Measurements from ENCODE around the gene FOXJ2.
"Not testable (repeated sequence)": the region's sequence is repeated elsewhere in the genome, so short reads cannot be mapped to it uniquely, and the experiment has no call there.

FOXJ2 gene

DNA sequence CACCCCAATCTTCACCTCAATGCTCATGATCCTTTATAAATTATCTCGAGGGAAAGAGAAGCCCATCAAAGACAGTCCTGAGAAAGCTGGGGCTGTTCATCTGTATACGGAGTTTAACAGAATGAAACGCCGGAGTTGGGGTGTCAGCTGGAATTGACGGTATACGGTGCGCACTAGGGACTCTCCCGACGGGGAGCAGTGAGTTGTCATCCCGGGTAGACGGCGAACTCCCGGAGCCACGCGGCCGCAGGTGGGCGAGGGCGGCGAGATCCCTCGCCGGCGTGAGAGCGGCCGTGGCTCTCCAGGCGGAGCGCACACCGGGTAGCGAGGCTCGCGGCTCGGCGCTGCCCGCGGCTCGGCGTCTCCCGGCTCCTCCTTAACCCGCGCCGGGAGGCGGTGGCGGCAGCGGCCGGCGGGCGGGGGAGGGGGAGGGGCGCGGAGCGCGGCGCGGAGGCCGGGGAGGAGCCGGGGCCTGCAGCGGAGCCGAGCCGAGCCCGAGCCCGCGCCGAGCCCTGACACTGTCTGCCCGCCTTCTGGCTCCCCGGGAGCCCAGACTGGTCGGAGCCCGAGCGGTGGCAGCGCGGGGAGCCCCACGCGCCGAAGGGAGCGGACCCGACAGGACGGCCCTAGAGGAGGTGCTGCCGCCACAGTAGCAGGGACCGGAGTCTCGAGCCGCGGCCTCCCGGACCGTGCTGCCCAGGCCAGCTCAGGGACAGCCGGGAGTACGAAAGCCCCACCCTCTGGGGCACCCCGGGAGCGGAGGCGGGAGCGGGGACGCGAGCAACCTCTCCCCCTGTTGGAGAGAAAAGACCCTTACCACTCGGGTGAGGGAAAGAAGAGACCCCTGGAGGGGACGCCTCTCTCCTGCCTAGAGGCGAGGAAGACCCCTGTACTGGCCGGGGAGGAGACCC lies at the start of gene FOXJ2:
FOXJ2 (plus strand) TSS at position 475 of the 911 bp plus-strand sequence. CDS start 7,117 bp downstream, outside the sequence.
- peak; percentile 81 for DNase-seq

GRCh38 chr12:7983019-7983418 lies 49.5 kb upstream of the FOXJ2 start:
- DNase-seq = not testable (repeated sequence)

GRCh38 chr12:7983460-7983859 lies 49.1 kb upstream of the FOXJ2 start:
- not testable (repeated sequence) for DNase-seq

- no peak for DNase-seq
Observed at GRCh38 chr12:7984900-7985299, 47.6 kb upstream of the FOXJ2 start.

- DNase-seq = no peak
Observed at GRCh38 chr12:7985802-7986418, 46.6 kb upstream of the FOXJ2 start.

DNA sequence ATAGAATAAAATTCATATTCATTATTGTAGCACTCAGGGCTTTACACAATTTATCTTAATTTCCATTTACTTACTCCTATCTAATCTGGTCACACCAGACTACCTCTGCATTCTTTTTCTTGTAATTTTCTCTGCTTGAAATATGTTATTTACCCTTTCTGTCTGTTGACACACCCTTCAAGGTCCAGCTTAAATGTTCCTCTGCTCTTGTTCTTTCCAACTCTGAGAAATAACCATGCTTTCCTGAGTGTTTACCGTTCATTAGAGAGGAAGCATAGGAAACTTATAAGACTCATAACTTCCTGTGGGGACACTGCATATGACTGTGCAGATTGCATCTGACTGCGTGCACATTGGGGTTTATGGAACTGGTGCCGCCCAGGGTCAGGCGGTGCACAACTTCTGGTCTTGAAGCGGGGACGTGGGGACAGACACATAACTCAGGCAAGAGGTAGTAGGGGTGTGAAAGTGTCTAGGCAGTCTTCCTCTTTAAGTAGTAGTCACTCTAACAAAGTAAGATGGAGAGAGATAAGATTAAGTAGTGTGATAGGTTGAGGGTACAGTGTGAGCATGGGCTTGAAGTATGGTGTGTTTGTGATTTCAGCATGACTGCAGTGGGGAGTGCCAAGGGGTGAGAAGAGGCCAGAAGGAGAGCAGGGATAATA lies 42.6 kb upstream of the FOXJ2 start:
- DNase-seq = peak; percentile 70 to 73

- DNase-seq = no peak
Observed at GRCh38 chr12:7991535-7991934, 41.0 kb upstream of the FOXJ2 start.

GRCh38 chr12:7994731-7995205 lies 37.7 kb upstream of the FOXJ2 start:
- DNase-seq = no peak

- peak; percentile 84 to 85 for DNase-seq
Observed at GRCh38 chr12:7995266-7995963, 37.1 kb upstream of the FOXJ2 start.

GRCh38 chr12:8000827-8001226 lies 31.7 kb upstream of the FOXJ2 start:
- not testable (repeated sequence) for DNase-seq

DNA sequence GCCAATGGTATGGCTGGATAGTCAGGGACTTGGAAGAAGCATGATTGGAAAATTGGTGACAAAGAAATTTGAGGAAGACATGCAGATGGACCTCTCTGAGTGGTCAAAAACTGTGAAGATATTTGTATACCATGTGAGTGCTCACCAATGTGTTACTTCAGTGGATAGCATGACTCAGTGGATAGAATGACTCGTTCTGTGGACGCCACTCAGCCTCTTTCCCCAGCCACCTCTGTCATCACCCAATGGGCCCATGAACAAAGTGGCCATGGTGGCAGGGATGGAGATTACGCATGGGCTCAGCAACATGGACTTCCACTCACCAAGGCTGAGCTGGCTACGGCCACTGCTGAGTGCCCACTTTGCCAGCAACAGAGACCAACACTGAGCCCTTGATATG lies 31.0 kb upstream of the FOXJ2 start:
- DNase-seq = peak in 1 of 2 donors; percentile 8

- not testable (repeated sequence) for DNase-seq
Observed at GRCh38 chr12:8004897-8005296, 27.6 kb upstream of the FOXJ2 start.

- DNase-seq = no peak
Observed at GRCh38 chr12:8011331-8011730, 21.2 kb upstream of the FOXJ2 start.

GRCh38 chr12:8012651-8013309 lies 19.7 kb upstream of the FOXJ2 start:
- no peak for DNase-seq

DNA sequence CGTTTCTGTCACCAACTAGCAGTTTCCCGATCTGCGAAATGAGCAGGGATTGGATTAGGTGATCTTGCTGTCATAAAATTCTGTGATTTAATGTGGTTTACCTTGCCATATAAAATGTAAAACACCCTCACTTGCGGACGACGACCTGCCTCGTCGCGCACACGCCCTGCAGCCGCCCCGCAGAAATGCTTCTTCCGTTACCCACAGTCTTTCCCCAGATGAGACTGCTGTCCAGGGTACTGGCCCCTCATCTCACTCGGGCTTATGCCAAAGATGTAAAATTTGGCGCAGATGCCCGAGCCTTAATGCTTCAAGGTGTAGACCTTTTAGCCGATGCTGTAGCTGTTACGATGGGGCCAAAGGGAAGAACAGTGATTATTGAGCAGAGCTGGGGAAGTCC lies 17.7 kb upstream of the FOXJ2 start:
- DNase-seq = no peak

GRCh38 chr12:8018213-8018612 lies 14.3 kb upstream of the FOXJ2 start:
- not testable (repeated sequence) for DNase-seq

DNA sequence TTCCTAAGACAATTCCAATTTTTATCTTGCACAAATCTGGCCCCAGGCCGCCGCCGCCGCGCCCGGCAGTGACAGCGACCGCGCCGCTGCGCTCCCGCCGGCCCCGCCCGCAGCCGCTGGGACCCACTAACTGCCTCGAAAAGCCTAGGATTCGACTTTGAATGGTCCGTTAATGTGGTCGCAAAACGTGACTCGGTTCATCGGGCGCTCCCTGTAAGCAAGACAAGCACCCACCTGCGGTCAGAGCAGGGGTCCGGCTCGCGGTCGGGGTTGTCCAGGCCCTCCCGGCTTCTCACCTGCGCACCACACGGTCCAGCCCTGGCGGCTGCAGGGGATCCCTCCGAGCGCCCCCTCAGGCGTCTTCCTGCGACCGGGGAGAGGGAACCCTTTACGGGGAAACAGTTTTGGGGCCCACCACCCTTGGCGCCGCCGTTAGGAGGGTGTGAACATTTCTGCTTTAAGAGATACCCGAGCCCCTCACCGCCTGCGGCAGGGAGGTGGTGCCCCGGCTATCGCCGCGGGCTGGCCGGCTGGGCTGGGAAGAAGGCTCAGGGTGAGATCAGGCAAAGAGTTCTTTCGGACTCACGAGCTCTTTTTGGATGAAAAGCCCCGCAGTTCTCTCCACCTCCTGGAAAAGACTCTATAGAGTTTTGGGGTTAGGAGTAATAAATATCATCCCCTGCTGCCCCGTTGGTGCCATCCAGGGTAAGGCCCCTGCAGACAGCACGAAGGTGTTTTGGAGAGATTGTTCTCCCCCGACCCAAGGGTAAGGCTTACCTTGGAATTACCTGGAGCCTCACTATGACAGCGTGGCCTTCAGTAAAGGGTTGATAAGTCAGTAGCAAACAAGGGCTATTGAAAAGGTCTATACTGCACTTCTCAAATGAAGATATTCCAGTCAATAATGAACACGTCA lies 13.6 kb upstream of the FOXJ2 start:
- peak in 1 of 2 donors; percentile 28 for DNase-seq

- peak; percentile 93 to 96 for DNase-seq
Observed at GRCh38 chr12:8026291-8026900, 6.1 kb upstream of the FOXJ2 start.

GRCh38 chr12:8027856-8028255 lies 4.7 kb upstream of the FOXJ2 start:
- no peak for DNase-seq

- DNase-seq = no peak
Observed at GRCh38 chr12:8028267-8028666, 4.2 kb upstream of the FOXJ2 start.

DNA sequence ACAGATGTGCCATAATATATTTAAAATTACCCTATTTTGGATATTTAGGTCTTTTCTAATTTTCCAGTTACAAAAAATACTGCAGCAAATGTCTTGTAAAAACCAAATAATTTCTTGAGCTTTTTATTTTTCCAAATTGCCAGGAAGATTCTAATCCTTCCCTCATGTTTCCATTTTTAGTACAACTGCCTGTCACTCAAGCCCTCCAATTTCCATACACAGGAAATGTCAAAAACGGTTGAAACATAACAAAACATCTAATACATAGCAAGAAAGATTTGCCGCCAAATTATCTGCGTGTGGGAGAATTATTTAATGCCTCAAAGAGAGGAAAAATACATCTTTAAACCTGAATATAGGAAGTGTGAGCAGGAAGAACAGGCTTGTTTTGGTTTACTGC lies 2.3 kb upstream of the FOXJ2 start:
- DNase-seq = no peak

Data from stimulated activated CD4-positive, alpha-beta T cell treated with anti-CD3 and anti-CD28 coated beads, Interleukin-2, amount 100 ng/mL, for 24 hours (primary cell).